VCaP (cell line): Measurements from ENCODE around the gene RHOD.

ENCODE experiments used
- H3K27ac ChIP-seq: fragments of 450-650 bp; 2 replicates; pipeline ENCODE4 v1.5.1; 2017
- CTCF ChIP-seq: fragments of 450-650 bp; conservative IDR thresholded peaks from 2 replicates; pipeline ENCODE4 v1.5.1; 2017; ENCODE audit warnings: mild to moderate bottlenecking, moderate library complexity

The RHOD gene

GRCh38 chr11:67054836-67055523 lies 1.7 kb upstream of the RHOD start:
- H3K27ac ChIP-seq, result peak overlapping the region; percentile 88
- TF ChIP-seq CTCF, result no peak

DNA sequence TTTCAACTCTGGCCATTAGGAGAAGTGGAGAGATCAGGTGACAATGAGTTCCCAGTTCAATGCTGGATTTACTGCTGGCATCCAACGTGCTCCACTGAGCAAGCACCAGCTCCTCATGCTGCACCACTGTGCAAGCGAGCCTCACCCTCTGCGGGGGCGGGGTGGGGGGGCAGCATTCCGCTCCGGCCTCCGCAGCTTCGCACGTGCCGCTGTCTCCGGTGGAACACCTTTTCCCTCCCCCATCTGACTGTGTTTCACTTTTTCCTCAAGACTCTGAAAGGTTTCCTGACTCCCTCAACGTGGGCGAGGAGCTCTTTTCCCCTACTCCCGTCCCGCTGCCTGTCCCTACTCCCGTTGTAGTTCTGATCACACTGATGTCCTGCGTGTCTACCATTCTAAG lies 835 bp upstream of the RHOD start:
- H3K27ac ChIP-seq, result peak overlapping the region; percentile 88
- TF ChIP-seq CTCF, result no peak

- TF ChIP-seq CTCF, result peak; percentile 18; the same call in 1 of the 2 replicates
Measured at GRCh38 chr11:67057205-67057672, 592 bp downstream of the RHOD start.

GRCh38 chr11:67058506-67058905 lies 1.9 kb downstream of the RHOD start:
- TF ChIP-seq CTCF, result no peak
- no peak overlapping the region for H3K27ac ChIP-seq

More at GRCh38 chr11:67057205-67057672, 592 bp downstream of the RHOD start:
- H3K27ac ChIP-seq, result peak overlapping the region; percentile 88

- TF ChIP-seq CTCF, result no peak
- H3K27ac ChIP-seq, result no peak overlapping the region; the same call in 1 of the 2 replicates
Measured at GRCh38 chr11:67059671-67060070, 3.0 kb downstream of the RHOD start.

GRCh38 chr11:67060111-67060522 lies 3.5 kb downstream of the RHOD start:
- H3K27ac ChIP-seq, result no peak overlapping the region; the same call in 1 of the 2 replicates
- TF ChIP-seq CTCF, result no peak

DNA sequence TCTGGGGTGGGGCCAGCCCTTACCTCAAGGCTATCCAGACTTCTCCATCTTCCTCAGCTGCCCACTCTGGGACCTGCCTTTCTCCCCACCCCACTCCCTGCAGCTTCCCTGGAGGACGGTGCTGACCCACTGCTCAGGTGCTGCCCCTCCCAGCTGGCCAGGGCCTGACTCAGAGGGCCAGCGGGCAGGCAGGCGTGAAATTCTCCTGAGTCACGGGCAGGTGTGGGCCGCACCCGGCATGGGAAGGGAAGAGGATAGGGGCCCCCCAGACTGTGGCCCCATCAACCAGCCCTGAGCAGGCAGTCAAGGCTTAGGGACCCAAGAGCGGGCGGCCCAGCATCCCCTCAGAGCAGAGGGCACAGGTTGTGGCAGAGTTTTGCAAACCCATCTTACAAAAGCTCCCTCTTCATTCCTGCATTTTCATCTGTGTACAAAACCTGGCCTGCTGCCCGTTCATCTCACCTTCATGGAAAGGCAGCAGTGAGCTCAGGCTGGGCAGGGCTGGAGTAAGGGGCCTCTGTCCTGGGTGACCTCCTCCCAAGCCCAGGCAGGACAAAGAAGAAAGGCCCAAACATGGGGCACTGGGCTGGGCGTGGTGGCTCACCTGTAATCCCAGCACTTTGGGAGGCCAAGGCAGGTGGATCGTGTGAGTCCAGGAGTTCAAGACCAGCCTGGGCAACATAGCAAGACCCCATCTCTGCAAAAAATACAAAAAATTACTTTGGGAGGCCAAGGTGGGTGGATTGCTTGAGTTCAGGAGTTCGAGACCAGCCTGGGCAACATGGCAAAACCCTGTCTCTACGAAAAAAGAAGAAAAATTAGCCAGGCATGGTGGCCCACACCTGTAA lies 6.1 kb downstream of the RHOD start:
- no peak overlapping the region; the same call in 1 of the 2 replicates for H3K27ac ChIP-seq
- TF ChIP-seq CTCF, result no peak
